ENCODE results near the gene TSSC4. TPM values are rescaled to one million over a fixed set of nuclear protein-coding genes. Genes with fewer than 3 reads are reported as not detected.
A peak's percentile ranks its signal among the peaks of the same experiment; 100 is the strongest.

Gene TSSC4
- total and polyA plus RNA-seq, 9 of the 15 experiments (the other 6 are each of a cell fraction or from before 2014, with no cell fraction given): 0.41 to 54.2 (median 11.0) TPM

DNA sequence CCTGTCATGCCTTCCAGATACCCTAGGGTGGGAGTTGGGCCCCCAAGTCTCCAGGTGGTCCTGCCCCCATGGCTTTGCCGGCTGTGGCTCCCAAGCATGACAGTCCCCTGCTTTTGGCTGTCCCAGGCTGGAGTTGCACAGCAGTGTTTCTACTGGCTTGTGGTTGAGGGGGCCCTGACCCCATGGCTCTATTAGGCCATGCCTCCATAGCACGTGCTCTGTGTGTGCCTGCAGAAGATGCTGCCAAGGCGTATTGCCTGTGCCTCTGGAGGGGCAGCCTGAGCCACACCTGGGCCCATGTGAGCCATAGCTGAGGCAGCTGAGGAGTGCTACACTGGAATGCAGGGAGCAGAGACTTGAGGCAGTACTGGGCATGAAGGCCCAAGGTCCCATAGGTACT lies 48.8 kb upstream of the TSSC4 start:
- WGBS (ENCODE audit: insufficient coverage, low coverage, missing lambda C conversion rate): 0% methylated on average over 3 of the region's 3 CpGs
- H3K79me2 ChIP-seq (ENCODE audit: control insufficient read depth, insufficient read depth, low read length): no peaks in the 10 kb centered on the region
- peaks cover 27 to 49% of the 10 kb centered on the region in 2 experiments; a peak in 4 of 5 replicates for H3K27me3 ChIP-seq (ENCODE audit: control insufficient read depth in 2 of 2, insufficient read depth in 2 of 2, low read length in 2 of 2)
- no peaks in the 10 kb centered on the region for H3K9me3 ChIP-seq (replicated peaks; ENCODE audit: control insufficient read depth, insufficient read depth, low read depth, low read length)
- H3K4me2 ChIP-seq (ENCODE audit: insufficient read depth, low read length): no peak overlapping the region
- ChIA-PET POLR2A (interaction anchor here (0.6 to 0.7 kb wide), 2 partner anchors 21 to 23 kb away, joined by 3 read pairs; no protein-coding TSS in a partner anchor), CTCF (ENCODE audit: low intra/inter-chr PET ratio) (no interaction called here)
- no peak for TF ChIP-seq ZNF3 (CRISPR knock-in tag; IDR thresholded peaks at IDR 0.05)
- TF ChIP-seq, protein P1, sequence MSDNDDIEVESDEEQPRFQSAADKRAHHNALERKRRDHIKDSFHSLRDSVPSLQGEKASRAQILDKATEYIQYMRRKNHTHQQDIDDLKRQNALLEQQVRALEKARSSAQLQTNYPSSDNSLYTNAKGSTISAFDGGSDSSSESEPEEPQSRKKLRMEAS (CRISPR knock-in tag; IDR thresholded peaks at IDR 0.05): peak; percentile 25; the same call in 1 of the 2 replicates
- in situ Hi-C loops (cut with MboI) (no loop called here), intact Hi-C loops (cut with micrococcal nuclease) (no loop called here)
- no TSS peak for BruUV-seq (replicated peaks)
- H2AFZ ChIP-seq (ENCODE audit: low read depth, low read length): no peak overlapping the region
- DNase-seq (ENCODE audit: extremely low read depth in 1 of 4, low spot score in 3 of 4): no peak
- H4K20me1 ChIP-seq (replicated peaks; ENCODE audit: control insufficient read depth, insufficient read depth, low read length): no peaks in the 10 kb centered on the region
- no peak for ATAC-seq
- no peak overlapping the region for H3K27ac ChIP-seq (ENCODE audit: extremely low read depth, low read depth, low read length)
- no peak overlapping the region for H3K4me3 ChIP-seq
- H3K9ac ChIP-seq (ENCODE audit: insufficient read depth in 1 of 2, low read depth in 2 of 2, low read length in 2 of 2): no peak overlapping the region
- no peaks in the 10 kb centered on the region for H3K9me1 ChIP-seq (ENCODE audit: control insufficient read depth, insufficient read depth, low read length)
- no peak for FAIRE-seq
- H3K4me1 ChIP-seq (replicated peaks in 1 of 2; ENCODE audit: control insufficient read depth in 2 of 2, insufficient read depth in 2 of 2, low read length in 2 of 2): no peaks in the 10 kb centered on the region
- H3K36me3 ChIP-seq (ENCODE audit: control insufficient read depth, insufficient read depth, low read length): no peaks in the 10 kb centered on the region

GRCh38 chr11:2352420-2352819 lies 48.1 kb upstream of the TSSC4 start:
- ATAC-seq: no peak
- ChIA-PET CTCF (ENCODE audit: low intra/inter-chr PET ratio) (no interaction called here), POLR2A (interaction anchor here (0.6 to 0.7 kb wide), 3 partner anchors 22 to 391 kb away, joined by 3 read pairs; no protein-coding TSS in a partner anchor)
- H3K27ac ChIP-seq (ENCODE audit: extremely low read depth, low read depth, low read length): no peak overlapping the region
- H3K9ac ChIP-seq (ENCODE audit: insufficient read depth in 1 of 2, low read depth in 2 of 2, low read length in 2 of 2): no peak overlapping the region
- no peak for FAIRE-seq
- no peaks in the 10 kb centered on the region for H3K4me1 ChIP-seq (replicated peaks in 1 of 2; ENCODE audit: control insufficient read depth in 2 of 2, insufficient read depth in 2 of 2, low read length in 2 of 2)
- H3K9me3 ChIP-seq (replicated peaks; ENCODE audit: control insufficient read depth, insufficient read depth, low read depth, low read length): no peaks in the 10 kb centered on the region
- DNase-seq (ENCODE audit: extremely low read depth in 1 of 4, low spot score in 3 of 4): no peak
- H3K4me2 ChIP-seq (ENCODE audit: insufficient read depth, low read length): no peak overlapping the region
- in situ Hi-C loops (cut with MboI) (no loop called here), intact Hi-C loops (cut with micrococcal nuclease) (no loop called here)
- peaks cover 27 to 55% of the 10 kb centered on the region in 2 experiments; a peak in 4 of 5 replicates for H3K27me3 ChIP-seq (ENCODE audit: control insufficient read depth in 2 of 2, insufficient read depth in 2 of 2, low read length in 2 of 2)
- no TSS peak for BruUV-seq (replicated peaks)
- no peaks in the 10 kb centered on the region for H3K79me2 ChIP-seq (ENCODE audit: control insufficient read depth, insufficient read depth, low read length)
- 0% methylated on average over 4 of the region's 4 CpGs for WGBS (ENCODE audit: insufficient coverage, low coverage, missing lambda C conversion rate)
- H3K36me3 ChIP-seq (ENCODE audit: control insufficient read depth, insufficient read depth, low read length): no peaks in the 10 kb centered on the region
- no peaks in the 10 kb centered on the region for H3K9me1 ChIP-seq (ENCODE audit: control insufficient read depth, insufficient read depth, low read length)
- no peak overlapping the region for H3K4me3 ChIP-seq
- no peak for TF ChIP-seq ZBTB26 (CRISPR knock-in tag; IDR thresholded peaks at IDR 0.05)
- TF ChIP-seq ZNF197 (CRISPR knock-in tag; IDR thresholded peaks at IDR 0.05; ENCODE audit: low read depth): no peak
- no peak for TF ChIP-seq PRPF4 (IDR thresholded peaks at IDR 0.05; ENCODE audit: insufficient read depth, low read depth, low read length, poor library complexity, severe bottlenecking)
- TF ChIP-seq ZC3H11A (IDR thresholded peaks at IDR 0.05; ENCODE audit: low read depth, low read length): no peak
- TF ChIP-seq GABPB1 (CRISPR knock-in tag; IDR thresholded peaks at IDR 0.05): no peak
- TF ChIP-seq NEUROD1 (IDR thresholded peaks at IDR 0.05; ENCODE audit: borderline replicate concordance, low read depth, low read length, partially characterized antibody): no peak
- no peak for TF ChIP-seq SIRT6 (IDR thresholded peaks at IDR 0.05; ENCODE audit: low read depth, low read length)
- TF ChIP-seq ZMIZ1 (IDR thresholded peaks at IDR 0.05; ENCODE audit: low read depth in 2 of 2, low read length in 2 of 2): no peak
- no peak overlapping the region for H2AFZ ChIP-seq (ENCODE audit: low read depth, low read length)
- H4K20me1 ChIP-seq (replicated peaks; ENCODE audit: control insufficient read depth, insufficient read depth, low read length): no peaks in the 10 kb centered on the region

Measured in K562 (cell line).